SK-N-SH (cell line): ENCODE data around the gene CDCA3.

Experiments
- CTCF ChIP-seq: fragments of 200-600 bp; sonication (generic); IDR thresholded peaks from 2 replicates; pipeline ENCODE4 v1.6.1; 2017; ENCODE audit warnings: antibody characterized with exemption, mild to moderate bottlenecking, moderate library complexity
- ELF1 ChIP-seq: IDR thresholded peaks from 2 replicates; pipeline ENCODE4 v1.4.0; 2012
- EP300 ChIP-seq, 2 experiments: IDR thresholded peaks; 2 replicates each; pipeline versions ENCODE4 v1.4.0 to v1.6.1; 2012; ENCODE audit warnings: borderline replicate concordance in 1 of 2, low read depth in 1 of 2, low read length in 1 of 2
- EZH2phosphoT487 ChIP-seq: fragments of 200-600 bp; sonication (generic); IDR thresholded peaks from 2 replicates; pipeline ENCODE4 v1.6.1; 2017; ENCODE audit warnings: low read depth, mixed run types, mild to moderate bottlenecking, antibody characterized with exemption, moderate library complexity, borderline replicate concordance
- FOXM1 ChIP-seq: IDR thresholded peaks from 2 replicates; pipeline ENCODE4 v1.4.0; 2012; ENCODE audit warnings: low read depth, mild to moderate bottlenecking
- GABPA ChIP-seq: IDR thresholded peaks from 2 replicates; pipeline ENCODE4 v1.4.0; 2012; ENCODE audit warnings: low read depth, mild to moderate bottlenecking
- MXI1 ChIP-seq: IDR thresholded peaks from 2 replicates; pipeline ENCODE4 v1.6.1; 2012; ENCODE audit warnings: mild to moderate bottlenecking, low read depth, low read length, improper control_type of control experiment
- POLR2AphosphoS5 ChIP-seq: IDR thresholded peaks from 2 replicates; pipeline ENCODE4 v1.6.1; 2012; ENCODE audit warnings: low read depth, low read length
- RCOR1 ChIP-seq: fragments of 150-350 bp; IDR thresholded peaks from 2 replicates; pipeline ENCODE4 v1.6.1; 2017; ENCODE audit warnings: antibody characterized with exemption, low read length
- REST ChIP-seq: IDR thresholded peaks from 2 replicates; pipeline ENCODE4 v1.6.1; 2012; ENCODE audit warnings: mild to moderate bottlenecking, low read depth, low read length, moderate library complexity
- RFX5 ChIP-seq: IDR thresholded peaks from 2 replicates; pipeline ENCODE4 v1.6.1; 2012; ENCODE audit warnings: mild to moderate bottlenecking, improper control_type of control experiment, low read length
- SIN3A ChIP-seq: IDR thresholded peaks from 2 replicates; pipeline ENCODE4 v1.6.1; 2012; ENCODE audit warnings: low read depth, mild to moderate bottlenecking, low read length, moderate library complexity, borderline replicate concordance
- TAF1 ChIP-seq: IDR thresholded peaks from 2 replicates; pipeline ENCODE4 v1.6.1; 2012; ENCODE audit warnings: low read depth, mild to moderate bottlenecking, low read length, moderate library complexity, borderline replicate concordance
- YY1 ChIP-seq: IDR thresholded peaks from 2 replicates; pipeline ENCODE4 v1.4.0; 2012; ENCODE audit warnings: low read depth, mild to moderate bottlenecking

- no peak for TF ChIP-seq CTCF
- no peak for TF ChIP-seq EZH2phosphoT487
- TF ChIP-seq POLR2AphosphoS5: no peak
- no peak for TF ChIP-seq RCOR1
- TF ChIP-seq MXI1: no peak
- TF ChIP-seq REST: no peak
- no peak for TF ChIP-seq FOXM1
- TF ChIP-seq SIN3A: no peak
- TF ChIP-seq YY1: no peak
- TF ChIP-seq RFX5: no peak
- no peak for TF ChIP-seq ELF1
- no peak for TF ChIP-seq EP300 (IDR thresholded peaks at IDR 0.05; ENCODE audit: borderline replicate concordance in 1 of 2, low read depth in 1 of 2, low read length in 1 of 2)
- TF ChIP-seq TAF1: no peak
- TF ChIP-seq GABPA: no peak
These were observed 24.9 kb downstream of the CDCA3 start for GRCh38 chr12:6826125-6826733.
